ENCODE measurements around the gene TEDC1. TPM values are rescaled to one million over a fixed set of nuclear protein-coding genes. Genes with fewer than 3 reads are reported as not detected.

The TEDC1 gene
- total RNA-seq, 3 donors from 2014 or later = 53.7 to 58.7 (median 57.8) TPM

DNA sequence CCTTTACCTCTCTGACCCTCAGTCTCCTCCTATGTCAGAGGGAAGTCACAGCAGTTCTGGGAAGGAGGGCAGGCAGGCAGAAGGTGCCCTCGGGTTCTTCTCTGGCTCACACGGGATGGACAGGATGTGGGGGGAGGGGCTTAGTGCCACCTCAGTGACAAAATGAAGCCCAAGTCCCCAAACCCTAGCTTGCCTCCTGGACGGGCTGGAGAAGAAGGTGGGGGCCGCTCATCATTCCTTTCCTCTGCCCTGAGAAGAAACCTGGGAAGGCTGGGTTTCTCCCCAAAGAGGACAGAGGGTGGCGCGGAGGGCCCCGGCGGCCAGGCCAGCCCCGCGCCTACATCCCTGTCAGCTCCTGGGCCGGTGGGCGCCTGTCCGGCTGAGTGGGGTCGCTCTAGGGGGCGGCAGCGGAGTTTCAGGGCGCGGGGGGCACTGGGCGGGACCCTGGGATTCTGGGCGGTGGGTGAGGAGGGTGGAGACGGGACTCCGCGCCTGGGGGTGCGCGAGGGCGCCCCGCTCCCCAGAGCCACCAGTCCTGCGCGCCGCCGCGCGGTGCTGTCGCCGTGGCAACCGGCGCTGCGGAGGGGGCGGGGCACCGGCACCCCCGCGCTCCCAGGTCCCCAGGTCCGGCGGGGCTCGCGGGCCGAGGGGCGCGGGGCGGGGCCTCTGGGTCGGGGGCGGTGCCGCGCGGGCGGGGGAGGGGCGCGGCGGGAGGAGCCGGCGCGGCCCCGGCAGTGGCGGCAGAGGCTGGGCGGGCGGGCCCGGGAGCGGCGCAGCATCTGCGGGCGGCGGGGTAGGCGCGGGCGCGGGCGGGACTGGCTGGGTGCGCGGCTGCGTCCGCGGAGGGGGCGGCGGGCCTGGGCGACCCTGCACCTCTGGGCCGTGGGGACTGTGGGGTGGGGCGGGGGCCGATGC lies 35.1 kb downstream of the TEDC1 start, which contains the start of gene TMEM121:
TMEM121 (plus strand) TSS at position 723 of the 915 bp plus-strand sequence. CDS start 2,252 bp downstream, outside the sequence.
- DNase-seq = no peak
- no peaks in the 10 kb centered on the region for H3K9me3 Mint-ChIP-seq
- peak; percentile 11 to 14 for ATAC-seq
- no peaks in the 10 kb centered on the region for H3K36me3 Mint-ChIP-seq (ENCODE audit: insufficient read depth)
- H3K27me3 Mint-ChIP-seq (ENCODE audit: low read depth) = peaks cover 3% of the 10 kb centered on the region
- peak within 1 kb of the TSS; percentile 77 for H3K4me3 Mint-ChIP-seq
- peaks cover 19% of the 10 kb centered on the region for H3K4me1 Mint-ChIP-seq (ENCODE audit: low read depth)

DNA sequence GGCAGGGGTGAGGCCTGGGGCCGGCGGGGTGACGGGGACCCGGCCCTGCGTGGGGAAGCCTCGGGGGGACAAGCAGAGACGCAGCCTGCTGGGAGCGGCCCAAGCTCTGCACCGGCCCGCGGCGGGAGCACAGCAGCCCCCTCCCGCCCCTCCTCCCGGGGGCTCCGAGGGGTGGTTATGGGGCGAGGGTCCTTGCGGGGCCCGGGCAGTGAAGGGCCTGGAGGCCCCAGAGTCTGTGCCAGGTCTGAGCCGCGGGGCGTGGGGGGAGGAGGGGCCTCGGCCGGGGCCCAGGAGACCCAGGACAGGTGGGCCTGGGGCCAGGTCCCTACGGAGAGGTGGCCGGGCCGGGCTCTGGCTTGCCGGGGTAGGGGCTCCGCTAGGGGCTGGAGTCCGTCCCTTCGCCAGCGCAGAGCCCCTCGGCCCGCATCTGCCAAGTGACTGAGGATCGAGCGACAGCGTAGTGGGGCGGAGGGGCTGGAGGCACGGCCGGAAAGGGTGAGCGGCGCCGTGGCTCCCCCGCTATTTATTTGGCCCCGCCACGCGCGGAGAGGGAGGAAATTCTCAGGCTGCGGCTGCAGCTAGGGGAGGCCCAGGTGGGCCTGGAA lies 35.8 kb downstream of the TEDC1 start:
- ATAC-seq (no peak), DNase-seq (no peak)
- no peaks in the 10 kb centered on the region for H3K9me3 Mint-ChIP-seq
- peak overlapping the region; percentile 77 for H3K4me3 Mint-ChIP-seq
- no peaks in the 10 kb centered on the region for H3K36me3 Mint-ChIP-seq (ENCODE audit: insufficient read depth)
- peaks cover 3% of the 10 kb centered on the region for H3K27me3 Mint-ChIP-seq (ENCODE audit: low read depth)
- H3K4me1 Mint-ChIP-seq (ENCODE audit: low read depth) = peaks cover 19% of the 10 kb centered on the region

DNA sequence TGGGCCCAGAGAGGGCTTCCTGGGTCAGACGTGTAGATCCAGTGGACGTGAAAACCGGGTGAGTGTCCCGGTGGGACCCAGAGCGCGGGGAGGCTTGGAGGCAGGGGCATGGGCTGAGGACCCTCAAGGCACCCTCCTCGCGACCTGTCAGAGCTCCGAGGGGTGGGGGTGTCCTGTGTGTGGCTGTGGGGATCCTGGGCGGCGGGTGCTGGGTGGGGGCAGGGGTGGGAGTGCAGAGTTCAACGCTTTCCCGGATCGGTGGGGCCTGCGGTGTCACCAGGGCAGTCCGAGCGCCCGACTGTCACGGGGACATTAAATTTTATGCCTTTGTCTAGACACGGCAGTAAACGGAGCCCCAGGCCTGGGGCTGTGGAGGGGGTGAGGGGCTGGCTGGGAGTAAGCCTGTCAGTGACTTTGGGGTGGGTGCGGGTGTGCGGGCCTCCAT lies 36.4 kb downstream of the TEDC1 start:
- Mint-ChIP-seq H3K36me3 (ENCODE audit: insufficient read depth) (no peaks in the 10 kb centered on the region), H3K4me1 (ENCODE audit: low read depth) (peaks cover 19% of the 10 kb centered on the region), H3K4me3 (peak overlapping the region; percentile 77), H3K27me3 (ENCODE audit: low read depth) (peaks cover 3% of the 10 kb centered on the region), H3K9me3 (no peaks in the 10 kb centered on the region)
- ATAC-seq = no peak
- DNase-seq = no peak

GRCh38 chr14:105527826-105528585 lies 37.0 kb downstream of the TEDC1 start:
- H3K27me3 Mint-ChIP-seq (ENCODE audit: low read depth) = peaks cover 3% of the 10 kb centered on the region
- ATAC-seq = peak; percentile 69 to 72
- no peaks in the 10 kb centered on the region for H3K9me3 Mint-ChIP-seq
- no peaks in the 10 kb centered on the region for H3K36me3 Mint-ChIP-seq (ENCODE audit: insufficient read depth)
- peaks cover 22% of the 10 kb centered on the region for H3K4me1 Mint-ChIP-seq (ENCODE audit: low read depth)
- DNase-seq = peak; percentile 76
- peak overlapping the region; percentile 77 for H3K4me3 Mint-ChIP-seq

GRCh38 chr14:105528586-105529318 lies 37.7 kb downstream of the TEDC1 start:
- no peaks in the 10 kb centered on the region for H3K36me3 Mint-ChIP-seq (ENCODE audit: insufficient read depth)
- H3K9me3 Mint-ChIP-seq = no peaks in the 10 kb centered on the region
- H3K4me3 Mint-ChIP-seq = peak overlapping the region; percentile 81
- ATAC-seq = peak; percentile 69 to 70
- H3K27me3 Mint-ChIP-seq (ENCODE audit: low read depth) = peaks cover 3% of the 10 kb centered on the region
- H3K4me1 Mint-ChIP-seq (ENCODE audit: low read depth) = peaks cover 22% of the 10 kb centered on the region
- peak; percentile 53 for DNase-seq

GRCh38 chr14:105529319-105529568 lies 38.2 kb downstream of the TEDC1 start:
- Mint-ChIP-seq H3K4me3 (peak overlapping the region; percentile 81), H3K4me1 (ENCODE audit: low read depth) (peaks cover 22% of the 10 kb centered on the region), H3K36me3 (ENCODE audit: insufficient read depth) (no peaks in the 10 kb centered on the region), H3K9me3 (no peaks in the 10 kb centered on the region), H3K27me3 (ENCODE audit: low read depth) (peaks cover 3% of the 10 kb centered on the region)
- no peak for DNase-seq
- peak; percentile 15 to 30 for ATAC-seq

DNA sequence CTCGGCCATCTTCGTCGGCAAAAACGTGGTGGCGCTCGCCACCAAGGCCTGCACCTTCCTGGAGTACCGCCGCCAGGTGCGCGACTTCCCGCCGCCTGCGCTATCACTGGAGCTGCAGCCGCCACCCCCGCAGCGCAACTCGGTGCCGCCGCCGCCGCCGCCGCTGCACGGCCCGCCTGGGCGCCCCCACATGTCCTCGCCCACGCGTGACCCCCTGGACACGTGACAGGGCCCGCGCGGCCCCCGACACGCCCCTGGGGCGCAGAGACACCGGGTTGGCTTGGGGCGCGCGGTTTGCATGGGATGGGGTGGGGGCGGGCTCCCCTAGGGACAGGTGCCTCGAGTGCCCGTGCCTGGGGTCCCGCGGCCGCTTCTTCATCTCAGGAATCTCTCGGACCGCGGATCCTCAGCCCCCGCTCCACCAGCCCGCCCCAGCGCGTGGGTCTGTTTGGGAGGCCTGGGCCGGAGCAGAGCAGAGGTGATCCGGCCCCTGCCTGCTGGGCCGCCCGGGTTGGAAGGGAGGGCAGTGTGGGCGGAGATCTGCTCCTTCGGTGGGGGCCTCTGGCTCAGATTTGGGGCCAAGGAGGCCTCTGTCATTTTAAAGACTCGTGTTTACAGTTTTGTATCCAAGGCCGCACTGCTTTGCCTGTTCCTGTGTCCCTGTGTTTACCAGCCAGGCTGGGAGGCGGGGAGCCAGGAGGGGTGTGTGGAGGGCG lies 38.7 kb downstream of the TEDC1 start:
- peak; percentile 32 for DNase-seq
- H3K9me3 Mint-ChIP-seq = no peaks in the 10 kb centered on the region
- peak in 1 of 2 donors; percentile 5 for ATAC-seq
- H3K36me3 Mint-ChIP-seq (ENCODE audit: insufficient read depth) = no peaks in the 10 kb centered on the region
- H3K27me3 Mint-ChIP-seq (ENCODE audit: low read depth) = peaks cover 3% of the 10 kb centered on the region
- peak overlapping the region; percentile 81 for H3K4me3 Mint-ChIP-seq
- H3K4me1 Mint-ChIP-seq (ENCODE audit: low read depth) = peaks cover 22% of the 10 kb centered on the region

DNA sequence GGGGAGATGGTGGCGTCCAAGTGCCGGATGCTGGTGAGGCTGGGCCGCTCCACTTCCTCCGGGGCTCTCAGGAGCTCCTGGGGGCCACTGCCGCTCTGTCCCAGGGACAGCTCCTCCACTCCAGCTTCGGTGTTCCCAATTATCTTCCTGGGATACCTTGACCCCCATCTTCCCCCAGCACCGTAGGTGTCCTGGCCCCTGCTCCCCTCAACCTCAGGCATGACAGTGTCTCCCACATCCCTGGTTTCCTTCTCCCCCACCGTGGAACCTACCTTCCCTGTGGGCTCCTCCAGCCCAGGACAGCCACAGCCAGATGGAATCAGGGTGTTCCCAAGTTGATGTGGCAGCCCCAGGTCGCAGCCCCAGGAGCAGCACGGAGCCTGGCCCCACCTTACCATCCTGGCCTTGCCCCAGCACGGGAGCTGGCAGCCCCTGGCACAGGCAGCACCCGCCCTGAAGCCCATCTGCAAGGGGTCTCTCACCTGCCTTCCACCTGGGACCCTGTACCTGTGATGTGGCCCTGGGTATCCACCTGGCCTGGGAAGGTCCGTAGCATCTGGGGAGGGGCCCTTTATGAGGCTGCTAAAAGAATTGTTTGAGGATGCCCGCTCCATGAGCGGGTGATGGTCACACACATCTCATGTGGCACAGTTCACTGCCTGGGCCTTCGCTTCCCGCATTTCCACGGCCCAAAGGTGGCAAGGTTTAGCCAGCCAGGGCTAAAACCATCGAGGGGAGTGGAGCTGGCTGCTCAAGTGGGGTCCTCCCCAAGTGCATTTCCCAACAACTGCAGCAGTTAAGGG lies 39.4 kb downstream of the TEDC1 start:
- Mint-ChIP-seq H3K36me3 (ENCODE audit: insufficient read depth) (no peaks in the 10 kb centered on the region), H3K9me3 (no peaks in the 10 kb centered on the region), H3K4me3 (peak overlapping the region; percentile 77), H3K27me3 (ENCODE audit: low read depth) (peaks cover 3% of the 10 kb centered on the region), H3K4me1 (ENCODE audit: low read depth) (peaks cover 22% of the 10 kb centered on the region)
- ATAC-seq (no peak), DNase-seq (no peak)

DNA sequence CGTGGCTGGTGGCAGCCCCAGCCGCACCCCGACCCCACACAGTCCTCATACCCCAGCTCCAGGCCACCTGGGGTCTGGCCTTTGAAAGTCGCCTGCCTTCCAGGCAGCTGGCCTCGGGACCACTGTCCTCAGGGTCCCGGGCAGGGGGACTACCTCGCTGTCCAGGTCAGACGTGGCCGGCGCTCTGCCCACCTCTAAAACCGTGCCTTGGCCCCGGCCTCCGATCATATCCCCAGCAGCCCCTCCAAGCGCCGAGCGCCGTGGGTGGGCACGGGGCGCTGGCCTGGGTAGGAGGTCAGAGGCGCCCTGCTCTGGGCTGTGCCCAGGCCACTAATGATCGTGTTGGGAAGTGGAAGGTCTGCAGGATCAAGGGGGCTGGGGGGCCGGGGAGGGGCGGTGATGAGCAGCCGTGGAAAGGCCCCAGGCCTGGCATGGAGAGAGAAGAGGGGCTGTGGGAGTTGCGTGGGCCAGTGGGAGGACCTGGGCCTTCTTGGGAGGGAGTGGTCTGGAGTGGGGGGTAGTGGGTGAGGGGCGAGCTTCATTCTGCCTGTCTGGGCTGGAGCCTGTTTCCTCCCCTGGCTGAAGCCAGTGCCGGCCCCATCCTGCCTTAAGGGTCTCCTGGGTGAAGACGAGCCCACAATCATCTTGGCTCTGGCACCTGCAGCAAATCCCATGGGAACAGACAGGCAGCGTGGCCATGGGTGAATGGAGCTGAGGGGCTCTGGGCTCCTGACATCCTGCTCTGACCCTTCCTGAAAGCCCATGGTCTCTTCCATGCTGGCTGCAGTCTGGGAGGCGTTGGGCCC lies 40.2 kb downstream of the TEDC1 start:
- Mint-ChIP-seq H3K9me3 (no peaks in the 10 kb centered on the region), H3K36me3 (ENCODE audit: insufficient read depth) (no peaks in the 10 kb centered on the region), H3K4me3 (peak overlapping the region; percentile 77), H3K27me3 (ENCODE audit: low read depth) (peaks cover 3% of the 10 kb centered on the region), H3K4me1 (ENCODE audit: low read depth) (peaks cover 20% of the 10 kb centered on the region)
- ATAC-seq = no peak
- no peak for DNase-seq

GRCh38 chr14:105531894-105532623 lies 41.0 kb downstream of the TEDC1 start:
- Mint-ChIP-seq H3K9me3 (no peaks in the 10 kb centered on the region), H3K4me3 (peak overlapping the region; percentile 56), H3K27me3 (ENCODE audit: low read depth) (peaks cover 3% of the 10 kb centered on the region), H3K4me1 (ENCODE audit: low read depth) (peaks cover 20% of the 10 kb centered on the region), H3K36me3 (ENCODE audit: insufficient read depth) (no peaks in the 10 kb centered on the region)
- ATAC-seq (no peak), DNase-seq (no peak)

DNA sequence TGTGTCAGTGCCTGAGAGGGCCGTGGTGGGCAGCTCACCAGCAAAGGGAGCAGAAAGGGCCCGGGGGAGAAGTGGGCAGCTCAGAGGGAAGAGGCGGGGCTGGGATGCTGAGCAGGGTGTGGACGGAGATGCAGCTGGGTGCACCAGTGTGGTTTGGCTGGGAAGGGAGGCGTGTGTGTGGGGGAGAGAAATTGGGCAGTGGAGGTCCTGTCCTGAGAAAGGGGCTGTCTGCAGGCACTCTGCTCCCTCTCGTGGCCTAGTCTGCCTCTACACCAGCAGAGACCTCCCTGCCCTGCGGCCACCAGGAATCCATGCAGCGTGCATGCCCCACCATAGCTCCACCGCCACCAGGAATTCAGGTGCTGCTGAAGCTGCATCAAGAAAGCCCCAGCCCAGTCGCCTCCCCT lies 41.7 kb downstream of the TEDC1 start:
- ATAC-seq = no peak
- no peak overlapping the region for H3K4me3 Mint-ChIP-seq

DNA sequence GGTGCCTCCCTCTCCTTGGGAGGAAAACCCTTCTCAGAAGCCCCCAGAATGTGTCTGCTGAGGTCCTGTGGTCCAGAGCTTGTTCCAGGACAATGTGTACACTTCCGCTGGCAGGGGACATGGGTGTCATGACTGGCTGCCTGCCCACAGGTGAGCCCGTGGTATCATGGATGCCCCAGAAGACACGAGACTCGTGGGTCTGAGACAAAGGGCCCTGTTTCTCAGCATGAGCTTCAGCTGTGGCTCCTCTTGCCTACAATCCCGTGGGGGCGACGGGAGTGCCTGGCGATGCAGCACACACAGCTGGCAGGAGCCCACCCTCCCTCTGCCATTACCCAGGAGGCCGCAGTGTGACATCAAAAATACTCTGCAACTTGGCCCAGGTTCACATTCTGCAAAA lies 42.3 kb downstream of the TEDC1 start:
- peaks cover 15% of the 10 kb centered on the region for H3K4me1 Mint-ChIP-seq (ENCODE audit: low read depth)
- DNase-seq (no peak), ATAC-seq (no peak)
- no peaks in the 10 kb centered on the region for H3K36me3 Mint-ChIP-seq (ENCODE audit: insufficient read depth)
- H3K9me3 Mint-ChIP-seq = no peaks in the 10 kb centered on the region
- no peaks in the 10 kb centered on the region for H3K27me3 Mint-ChIP-seq (ENCODE audit: low read depth)
- H3K4me3 Mint-ChIP-seq = no peak overlapping the region

More for the DNA sequence above, 41.7 kb downstream of the TEDC1 start:
- Mint-ChIP-seq H3K36me3 (ENCODE audit: insufficient read depth) (no peaks in the 10 kb centered on the region), H3K9me3 (no peaks in the 10 kb centered on the region), H3K4me1 (ENCODE audit: low read depth) (peaks cover 16% of the 10 kb centered on the region), H3K27me3 (ENCODE audit: low read depth) (no peaks in the 10 kb centered on the region)
- no peak for DNase-seq
